Measurements from ENCODE around the gene SSTR3. TPM values are rescaled to one million over a fixed set of nuclear protein-coding genes. Genes with fewer than 3 reads are reported as not detected.

The SSTR3 gene
- total and polyA plus RNA-seq, 2 of the 13 experiments (the other 11 are each of a cell fraction or from before 2014, with no cell fraction given), result 0.08 to 0.64 TPM

GRCh38 chr22:37175414-37176281 lies 36.6 kb downstream of the SSTR3 start:
- intact Hi-C loops (cut with micrococcal nuclease; ENCODE audit: unreplicated experiment), result no loop called here
- Histone ChIP-seq H3K4me1 (ENCODE audit: insufficient read depth, low read length) (peaks cover 36% of the 10 kb centered on the region), H3K9ac (ENCODE audit: insufficient read depth, low read depth, low read length) (no peak overlapping the region), H3K4me3 (replicated peaks in 1 of 3; ENCODE audit: insufficient read depth in 1 of 3, low read depth in 2 of 3, low read length in 3 of 3) (no peak overlapping the region), H3K36me3 (replicated peaks in 1 of 2; ENCODE audit: control insufficient read depth in 1 of 2, insufficient read depth in 2 of 2, low read length in 2 of 2) (no peaks in the 10 kb centered on the region), H3K27me3 (ENCODE audit: control insufficient read depth in 1 of 2, insufficient read depth in 2 of 2, low read length in 2 of 2) (peaks cover 4 to 39% of the 10 kb centered on the region in 2 experiments), H3K9me3 (ENCODE audit: low read length) (no peaks in the 10 kb centered on the region), H3K27ac (ENCODE audit: extremely low read length, insufficient read depth, low read length) (no peak overlapping the region), H3K4me2 (ENCODE audit: low read depth, low read length) (no peak overlapping the region), H3K79me2 (ENCODE audit: insufficient read depth, low read length) (no peaks in the 10 kb centered on the region), H2AFZ (ENCODE audit: low read length) (no peak overlapping the region), H4K20me1 (ENCODE audit: insufficient read depth, low read length) (no peaks in the 10 kb centered on the region)
- FAIRE-seq (no peak), ATAC-seq (no peak), DNase-seq (ENCODE audit: low spot score) (no peak)
- in situ Hi-C loops (cut with HindIII; ENCODE audit: extremely low pct_ligation_motif_present, low pct_unique_long_range_greater_than_20kb), result no loop called here
- ChIA-PET CTCF (ENCODE audit: low intra/inter-chr PET ratio, low total read pairs) (no interaction called here), POLR2A (interaction anchor here (1.0 kb wide), 1 partner anchor 24 kb away, joined by 4 read pairs; no protein-coding TSS in a partner anchor)
- WGBS (ENCODE audit: low lambda C conversion rate), result 43% methylated on average over 14 of the region's 18 CpGs
- BruUV-seq (replicated peaks), result no TSS peak
- TF ChIP-seq MAF1 (CRISPR knock-in tag; IDR thresholded peaks at IDR 0.05; ENCODE audit: borderline replicate concordance) (no peak), ZNF569 (CRISPR knock-in tag; IDR thresholded peaks at IDR 0.05; ENCODE audit: borderline replicate concordance) (no peak), DMAP1 (CRISPR knock-in tag; IDR thresholded peaks at IDR 0.05) (no peak), ZFP36L2 (CRISPR knock-in tag; IDR thresholded peaks at IDR 0.05) (no peak), TFDP2 (CRISPR knock-in tag; IDR thresholded peaks at IDR 0.05) (no peak), ZXDC (CRISPR knock-in tag; IDR thresholded peaks at IDR 0.05) (no peak), ZNF616 (CRISPR knock-in tag; IDR thresholded peaks at IDR 0.05; ENCODE audit: low read depth) (no peak)
- TF ChIP-seq, protein P1, sequence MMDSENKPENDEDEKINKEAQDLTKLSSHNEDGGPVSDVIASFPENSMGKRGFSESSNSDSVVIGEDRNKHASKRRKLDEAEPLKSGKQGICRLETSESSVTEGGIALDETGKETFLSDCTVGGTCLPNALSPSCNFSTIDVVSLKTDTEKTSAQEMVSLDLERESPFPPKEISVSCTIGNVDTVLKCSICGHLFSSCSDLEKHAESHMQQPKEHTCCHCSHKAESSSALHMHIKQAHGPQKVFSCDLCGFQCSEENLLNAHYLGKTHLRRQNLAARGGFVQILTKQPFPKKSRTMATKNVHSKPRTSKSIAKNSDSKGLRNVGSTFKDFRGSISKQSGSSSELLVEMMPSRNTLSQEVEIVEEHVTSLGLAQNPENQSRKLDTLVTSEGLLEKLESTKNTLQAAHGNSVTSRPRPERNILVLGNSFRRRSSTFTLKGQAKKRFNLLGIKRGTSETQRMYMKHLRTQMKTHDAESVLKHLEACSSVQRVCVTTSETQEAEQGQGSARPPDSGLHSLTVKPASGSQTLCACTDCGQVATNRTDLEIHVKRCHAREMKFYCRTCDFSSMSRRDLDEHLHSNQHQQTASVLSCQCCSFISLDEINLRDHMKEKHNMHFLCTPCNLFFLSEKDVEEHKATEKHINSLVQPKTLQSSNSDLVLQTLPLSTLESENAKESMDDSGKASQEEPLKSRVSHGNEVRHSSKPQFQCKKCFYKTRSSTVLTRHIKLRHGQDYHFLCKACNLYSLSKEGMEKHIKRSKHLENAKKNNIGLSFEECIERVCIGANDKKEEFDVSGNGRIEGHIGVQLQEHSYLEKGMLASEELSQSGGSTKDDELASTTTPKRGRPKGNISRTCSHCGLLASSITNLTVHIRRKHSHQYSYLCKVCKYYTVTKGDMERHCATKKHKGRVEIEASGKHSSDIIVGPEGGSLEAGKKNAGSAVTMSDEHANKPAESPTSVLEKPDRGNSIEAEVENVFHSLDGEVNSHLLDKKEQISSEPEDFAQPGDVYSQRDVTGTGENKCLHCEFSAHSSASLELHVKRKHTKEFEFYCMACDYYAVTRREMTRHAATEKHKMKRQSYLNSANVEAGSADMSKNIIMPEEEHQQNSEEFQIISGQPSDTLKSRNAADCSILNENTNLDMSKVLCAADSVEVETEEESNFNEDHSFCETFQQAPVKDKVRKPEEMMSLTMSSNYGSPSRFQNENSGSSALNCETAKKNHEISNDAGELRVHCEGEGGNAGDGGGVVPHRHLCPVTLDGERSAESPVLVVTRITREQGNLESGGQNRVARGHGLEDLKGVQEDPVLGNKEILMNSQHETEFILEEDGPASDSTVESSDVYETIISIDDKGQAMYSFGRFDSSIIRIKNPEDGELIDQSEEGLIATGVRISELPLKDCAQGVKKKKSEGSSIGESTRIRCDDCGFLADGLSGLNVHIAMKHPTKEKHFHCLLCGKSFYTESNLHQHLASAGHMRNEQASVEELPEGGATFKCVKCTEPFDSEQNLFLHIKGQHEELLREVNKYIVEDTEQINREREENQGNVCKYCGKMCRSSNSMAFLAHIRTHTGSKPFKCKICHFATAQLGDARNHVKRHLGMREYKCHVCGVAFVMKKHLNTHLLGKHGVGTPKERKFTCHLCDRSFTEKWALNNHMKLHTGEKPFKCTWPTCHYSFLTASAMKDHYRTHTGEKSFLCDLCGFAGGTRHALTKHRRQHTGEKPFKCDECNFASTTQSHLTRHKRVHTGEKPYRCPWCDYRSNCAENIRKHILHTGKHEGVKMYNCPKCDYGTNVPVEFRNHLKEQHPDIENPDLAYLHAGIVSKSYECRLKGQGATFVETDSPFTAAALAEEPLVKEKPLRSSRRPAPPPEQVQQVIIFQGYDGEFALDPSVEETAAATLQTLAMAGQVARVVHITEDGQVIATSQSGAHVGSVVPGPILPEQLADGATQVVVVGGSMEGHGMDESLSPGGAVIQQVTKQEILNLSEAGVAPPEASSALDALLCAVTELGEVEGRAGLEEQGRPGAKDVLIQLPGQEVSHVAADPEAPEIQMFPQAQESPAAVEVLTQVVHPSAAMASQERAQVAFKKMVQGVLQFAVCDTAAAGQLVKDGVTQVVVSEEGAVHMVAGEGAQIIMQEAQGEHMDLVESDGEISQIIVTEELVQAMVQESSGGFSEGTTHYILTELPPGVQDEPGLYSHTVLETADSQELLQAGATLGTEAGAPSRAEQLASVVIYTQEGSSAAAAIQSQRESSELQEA (CRISPR knock-in tag; IDR thresholded peaks at IDR 0.05; ENCODE audit: not compliant biosample characterization), result no peak
- TF ChIP-seq, protein P2, sequence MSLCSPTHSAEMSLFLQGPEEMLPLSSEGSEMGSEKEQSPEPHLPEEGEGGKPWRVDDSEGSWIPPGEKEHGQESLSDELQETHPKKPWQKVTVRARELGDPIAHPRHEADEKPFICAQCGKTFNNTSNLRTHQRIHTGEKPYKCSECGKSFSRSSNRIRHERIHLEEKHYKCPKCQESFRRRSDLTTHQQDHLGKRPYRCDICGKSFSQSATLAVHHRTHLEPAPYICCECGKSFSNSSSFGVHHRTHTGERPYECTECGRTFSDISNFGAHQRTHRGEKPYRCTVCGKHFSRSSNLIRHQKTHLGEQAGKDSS (CRISPR knock-in tag; IDR thresholded peaks at IDR 0.05; ENCODE audit: borderline replicate concordance, low read depth), result no peak
